ENCODE results near the gene HELZ. TPM values are rescaled to one million over a fixed set of nuclear protein-coding genes. Genes with fewer than 3 reads are reported as not detected.
A peak's percentile ranks its signal among the peaks of the same experiment; 100 is the strongest.
"Not testable (repeated sequence)": the region's sequence is repeated elsewhere in the genome, so short reads cannot be mapped to it uniquely, and the experiment has no call there.

The HELZ gene
- total RNA-seq, 1 donor from 2014 or later, result 72.5 TPM

DNA sequence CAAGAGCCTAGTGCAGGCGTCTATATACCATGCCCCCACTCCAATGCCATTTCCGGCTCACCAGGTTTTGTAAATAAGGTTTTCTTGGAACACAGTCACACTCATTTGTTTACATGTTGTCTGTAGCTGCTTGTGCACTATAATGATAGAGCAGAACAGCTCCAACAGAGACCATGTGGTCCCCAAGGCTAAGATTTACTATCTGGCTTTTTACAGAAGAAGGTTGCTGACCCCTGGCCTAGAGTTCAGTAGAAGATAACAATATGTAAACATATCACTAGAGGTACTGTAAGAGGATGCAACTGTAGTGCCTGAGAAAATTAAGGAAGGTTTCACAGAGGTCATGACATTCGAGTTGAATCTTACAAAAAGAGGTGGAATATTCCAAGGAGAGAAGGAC, 134.4 kb downstream of the HELZ start:
- ATAC-seq (no peak), DNase-seq (no peak)
- H3K27me3 ChIP-seq, result no peaks in the 10 kb centered on the region
- no peaks in the 10 kb centered on the region for H3K4me1 ChIP-seq
- no peak overlapping the region for H3K4me3 ChIP-seq
- TF ChIP-seq, protein P1, sequence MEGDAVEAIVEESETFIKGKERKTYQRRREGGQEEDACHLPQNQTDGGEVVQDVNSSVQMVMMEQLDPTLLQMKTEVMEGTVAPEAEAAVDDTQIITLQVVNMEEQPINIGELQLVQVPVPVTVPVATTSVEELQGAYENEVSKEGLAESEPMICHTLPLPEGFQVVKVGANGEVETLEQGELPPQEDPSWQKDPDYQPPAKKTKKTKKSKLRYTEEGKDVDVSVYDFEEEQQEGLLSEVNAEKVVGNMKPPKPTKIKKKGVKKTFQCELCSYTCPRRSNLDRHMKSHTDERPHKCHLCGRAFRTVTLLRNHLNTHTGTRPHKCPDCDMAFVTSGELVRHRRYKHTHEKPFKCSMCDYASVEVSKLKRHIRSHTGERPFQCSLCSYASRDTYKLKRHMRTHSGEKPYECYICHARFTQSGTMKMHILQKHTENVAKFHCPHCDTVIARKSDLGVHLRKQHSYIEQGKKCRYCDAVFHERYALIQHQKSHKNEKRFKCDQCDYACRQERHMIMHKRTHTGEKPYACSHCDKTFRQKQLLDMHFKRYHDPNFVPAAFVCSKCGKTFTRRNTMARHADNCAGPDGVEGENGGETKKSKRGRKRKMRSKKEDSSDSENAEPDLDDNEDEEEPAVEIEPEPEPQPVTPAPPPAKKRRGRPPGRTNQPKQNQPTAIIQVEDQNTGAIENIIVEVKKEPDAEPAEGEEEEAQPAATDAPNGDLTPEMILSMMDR (IDR thresholded peaks at IDR 0.05), result no peak
- H3K27ac ChIP-seq, result no peak overlapping the region
- intact Hi-C loops (cut with DNase I), result no loop called here
- peaks cover 84% of the 10 kb centered on the region for H3K36me3 ChIP-seq
- no peaks in the 10 kb centered on the region for H3K9me3 ChIP-seq

GRCh38 chr17:67109111-67109510, 135.9 kb downstream of the HELZ start:
- TF ChIP-seq, protein P1 (IDR thresholded peaks at IDR 0.05), result no peak
- no peak for DNase-seq
- Histone ChIP-seq H3K27me3 (no peaks in the 10 kb centered on the region), H3K9me3 (no peaks in the 10 kb centered on the region), H3K36me3 (peaks cover 86% of the 10 kb centered on the region), H3K4me1 (no peaks in the 10 kb centered on the region), H3K27ac (no peak overlapping the region), H3K4me3 (no peak overlapping the region)
- no peak for ATAC-seq
- intact Hi-C loops (cut with DNase I), result no loop called here

DNA sequence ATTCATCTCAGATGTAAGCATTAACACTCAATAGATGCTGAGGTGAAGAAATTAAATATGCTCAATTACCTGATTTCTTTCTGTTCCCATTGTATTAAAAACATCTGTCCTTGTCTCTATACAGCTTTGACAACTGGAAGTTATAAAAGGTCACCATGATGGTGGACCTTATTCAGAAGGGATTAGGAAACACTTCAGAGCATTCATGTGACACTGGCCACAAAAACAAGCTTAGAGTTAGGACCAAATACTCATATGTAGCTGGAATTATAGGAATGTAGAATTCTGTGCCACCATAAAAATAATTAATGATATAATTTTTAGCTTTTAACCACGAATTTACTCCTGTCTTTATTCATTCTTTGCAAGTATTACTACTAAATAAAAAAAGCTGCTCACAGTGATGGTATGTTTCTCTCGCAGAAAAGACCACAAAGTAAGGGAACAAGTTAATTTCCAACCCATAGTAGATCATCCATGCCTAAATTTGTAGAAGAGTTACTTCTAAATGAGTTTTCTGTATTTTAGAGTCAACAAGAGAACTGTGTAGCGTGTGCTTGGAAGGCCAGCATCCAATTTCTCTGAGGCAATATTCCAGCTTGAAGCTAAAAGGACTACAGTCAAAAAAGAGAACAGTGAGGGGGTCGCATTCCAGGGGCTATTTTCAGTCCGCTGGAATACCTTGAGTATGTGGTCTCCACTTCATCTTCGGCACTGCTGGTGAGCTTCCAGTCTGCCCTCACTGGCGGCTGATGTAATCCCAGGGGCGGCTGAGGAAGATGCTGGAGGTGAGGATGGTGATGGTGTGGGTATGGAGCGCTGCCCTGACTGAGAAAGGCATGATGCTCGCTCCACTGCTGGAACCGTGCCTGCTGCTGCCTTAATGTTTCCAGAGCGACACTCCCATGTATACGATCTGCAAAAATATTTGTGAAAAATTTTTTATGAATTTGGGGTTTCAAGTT, 136.9 kb downstream of the HELZ start:
- Histone ChIP-seq H3K36me3 (peaks cover 77% of the 10 kb centered on the region), H3K4me1 (no peaks in the 10 kb centered on the region), H3K9me3 (no peaks in the 10 kb centered on the region), H3K27me3 (no peaks in the 10 kb centered on the region), H3K4me3 (no peak overlapping the region), H3K27ac (no peak overlapping the region)
- TF ChIP-seq, protein P1 (IDR thresholded peaks at IDR 0.05), result no peak
- DNase-seq (no peak), ATAC-seq (no peak)
- intact Hi-C loops (cut with DNase I), result no loop called here

DNA sequence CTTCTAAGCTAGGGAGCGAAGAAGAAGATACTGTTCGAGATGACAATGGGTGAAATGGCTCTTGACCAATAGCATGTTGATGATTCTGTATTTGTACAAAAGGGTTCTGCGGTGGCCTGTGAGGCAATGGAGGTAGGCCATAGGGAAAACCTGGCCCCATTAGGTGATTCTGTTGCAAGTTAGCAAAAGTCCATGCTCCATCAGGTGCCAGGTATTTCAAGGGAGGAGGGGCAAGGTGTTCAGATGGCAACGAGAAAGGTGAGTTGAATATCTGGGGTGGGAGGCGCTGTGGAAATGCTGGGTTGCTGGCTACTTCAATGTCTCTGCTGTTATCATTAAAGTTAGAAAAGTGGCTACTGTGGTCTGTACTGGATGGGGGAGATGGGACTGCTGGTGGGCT, 137.8 kb downstream of the HELZ start:
- no peaks in the 10 kb centered on the region for H3K27me3 ChIP-seq

DNA sequence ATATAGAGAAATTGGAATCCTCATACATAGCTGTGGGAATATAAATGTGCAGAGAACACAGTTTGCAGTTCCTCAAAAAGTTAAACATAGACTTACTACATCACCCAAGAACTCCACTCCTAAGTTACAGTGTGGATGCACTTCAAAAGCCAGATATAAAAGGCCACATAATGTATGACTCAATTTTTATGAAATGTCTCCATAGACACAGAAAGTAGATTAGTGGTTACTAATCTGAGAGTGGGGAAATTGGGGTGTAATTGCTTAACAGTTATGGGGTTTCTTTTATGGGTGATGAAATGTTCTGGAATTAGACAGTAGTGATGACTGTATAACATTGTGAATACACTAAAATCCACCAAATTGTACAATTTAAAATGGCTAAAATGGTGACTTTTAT, 139.8 kb downstream of the HELZ start:
- H3K36me3 ChIP-seq, result peaks cover 48% of the 10 kb centered on the region
- no peak overlapping the region for H3K27ac ChIP-seq
- intact Hi-C loops (cut with DNase I), result no loop called here

More for the DNA sequence above, 137.8 kb downstream of the HELZ start:
- Histone ChIP-seq H3K36me3 (peaks cover 67% of the 10 kb centered on the region), H3K9me3 (no peaks in the 10 kb centered on the region), H3K4me3 (no peak overlapping the region), H3K4me1 (no peaks in the 10 kb centered on the region), H3K27ac (no peak overlapping the region)
- TF ChIP-seq, protein P1 (IDR thresholded peaks at IDR 0.05), result no peak
- ATAC-seq (no peak), DNase-seq (no peak)
- intact Hi-C loops (cut with DNase I), result no loop called here

DNA sequence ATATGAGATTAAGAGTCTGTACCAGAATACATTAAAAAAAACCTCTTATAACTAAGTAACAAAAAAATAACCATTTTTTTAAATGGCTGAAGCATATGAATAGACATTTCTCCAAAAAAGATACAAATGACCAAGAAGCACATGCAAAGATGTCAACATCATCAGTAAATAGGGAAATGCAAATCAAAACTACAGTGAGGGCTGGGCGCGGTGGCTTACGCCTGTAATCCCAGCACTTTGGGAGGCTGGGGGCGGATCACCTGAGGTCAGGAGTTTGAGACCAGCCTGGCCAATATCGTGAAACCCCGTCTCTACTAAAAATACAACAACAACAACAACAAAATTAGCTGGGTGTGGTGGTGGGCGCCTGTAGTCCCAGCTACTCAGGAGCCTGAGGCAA, 140.4 kb downstream of the HELZ start:
- ATAC-seq (peak; percentile 30), DNase-seq (peak; percentile 66)
- peaks cover 42% of the 10 kb centered on the region for H3K36me3 ChIP-seq

More for the DNA sequence above, 139.8 kb downstream of the HELZ start:
- H3K4me3 ChIP-seq, result no peak overlapping the region
- TF ChIP-seq, protein P1 (IDR thresholded peaks at IDR 0.05), result no peak
- H3K4me1 ChIP-seq, result no peaks in the 10 kb centered on the region
- no peaks in the 10 kb centered on the region for H3K27me3 ChIP-seq
- DNase-seq, result no peak
- H3K9me3 ChIP-seq, result no peaks in the 10 kb centered on the region
- ATAC-seq, result peak; percentile 54

More for the DNA sequence above, 140.4 kb downstream of the HELZ start:
- H3K4me1 ChIP-seq; H3K27me3 ChIP-seq; H3K4me3 ChIP-seq; intact Hi-C loops (cut with DNase I); H3K27ac ChIP-seq; H3K9me3 ChIP-seq: not testable (repeated sequence)

Data from upper lobe of right lung (tissue), 1 donor.